ENCODE measurements around the gene WDR5B. TPM values are rescaled to one million over a fixed set of nuclear protein-coding genes. Genes with fewer than 3 reads are reported as not detected.

Gene WDR5B
- total RNA-seq: 6.4 and 8.2 TPM in 2 replicates
- 1.7 and 1.9 TPM in 2 replicates for polyA plus RNA-seq

- Histone ChIP-seq H3K4me2 (peak within 1 kb of the TSS; percentile 78), H2AFZ (peak within 1 kb of the TSS; percentile 61), H3K79me2 (peaks cover 49% of the 10 kb centered on the region), H3K9me3 (ENCODE audit: low read depth) (no peaks in the 10 kb centered on the region), H3K27ac (peak within 1 kb of the TSS; percentile 93), H3K9me2 (replicated peaks; ENCODE audit: insufficient read depth) (no peaks in the 10 kb centered on the region), H3K4me3 (peak within 1 kb of the TSS; percentile 56), H3K4me1 (ENCODE audit: insufficient read depth) (peaks cover 17% of the 10 kb centered on the region), H3K27me3 (no peaks in the 10 kb centered on the region), H3K36me3 (replicated peaks; ENCODE audit: insufficient read depth, low read depth) (no peaks in the 10 kb centered on the region), H4K20me1 (ENCODE audit: insufficient read depth, poor library complexity, severe bottlenecking) (no peaks in the 10 kb centered on the region)
- no peak for TF ChIP-seq EZH2phosphoT487 (IDR thresholded peaks at IDR 0.05; ENCODE audit: low read depth, severe bottlenecking, unreplicated experiment)
- no peak for TF ChIP-seq EZH2 (IDR thresholded peaks at IDR 0.05; ENCODE audit: borderline replicate concordance)
- TF ChIP-seq, protein P1, sequence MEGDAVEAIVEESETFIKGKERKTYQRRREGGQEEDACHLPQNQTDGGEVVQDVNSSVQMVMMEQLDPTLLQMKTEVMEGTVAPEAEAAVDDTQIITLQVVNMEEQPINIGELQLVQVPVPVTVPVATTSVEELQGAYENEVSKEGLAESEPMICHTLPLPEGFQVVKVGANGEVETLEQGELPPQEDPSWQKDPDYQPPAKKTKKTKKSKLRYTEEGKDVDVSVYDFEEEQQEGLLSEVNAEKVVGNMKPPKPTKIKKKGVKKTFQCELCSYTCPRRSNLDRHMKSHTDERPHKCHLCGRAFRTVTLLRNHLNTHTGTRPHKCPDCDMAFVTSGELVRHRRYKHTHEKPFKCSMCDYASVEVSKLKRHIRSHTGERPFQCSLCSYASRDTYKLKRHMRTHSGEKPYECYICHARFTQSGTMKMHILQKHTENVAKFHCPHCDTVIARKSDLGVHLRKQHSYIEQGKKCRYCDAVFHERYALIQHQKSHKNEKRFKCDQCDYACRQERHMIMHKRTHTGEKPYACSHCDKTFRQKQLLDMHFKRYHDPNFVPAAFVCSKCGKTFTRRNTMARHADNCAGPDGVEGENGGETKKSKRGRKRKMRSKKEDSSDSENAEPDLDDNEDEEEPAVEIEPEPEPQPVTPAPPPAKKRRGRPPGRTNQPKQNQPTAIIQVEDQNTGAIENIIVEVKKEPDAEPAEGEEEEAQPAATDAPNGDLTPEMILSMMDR (IDR thresholded peaks at IDR 0.05; ENCODE audit: poor library complexity): no peak
- WGBS (ENCODE audit: low lambda C conversion rate, missing lambda C conversion rate): 1% methylated on average over 48 of the region's 48 CpGs
- DNase-seq (ENCODE audit: low spot score): peak; percentile 99
These were observed at the start of gene WDR5B for GRCh38 chr3:122415762-122416654. WDR5B (minus strand) TSS chr3:122416062; CDS start chr3:122415528, 534 bp downstream.

GRCh38 chr3:122464659-122465058 is 48.8 kb upstream of the WDR5B start:
- no peaks in the 10 kb centered on the region for H4K20me1 ChIP-seq (ENCODE audit: insufficient read depth, poor library complexity, severe bottlenecking)

GRCh38 chr3:122462406-122462805 is 46.5 kb upstream of the WDR5B start:
- Histone ChIP-seq H3K36me3 (replicated peaks; ENCODE audit: insufficient read depth, low read depth) (no peaks in the 10 kb centered on the region), H3K79me2 (peaks cover 51% of the 10 kb centered on the region), H3K4me2 (no peak overlapping the region), H3K9me3 (ENCODE audit: low read depth) (no peaks in the 10 kb centered on the region), H4K20me1 (ENCODE audit: insufficient read depth, poor library complexity, severe bottlenecking) (no peaks in the 10 kb centered on the region), H3K27ac (peak overlapping the region; percentile 17), H3K27me3 (no peaks in the 10 kb centered on the region), H3K9me2 (replicated peaks; ENCODE audit: insufficient read depth) (no peaks in the 10 kb centered on the region), H2AFZ (no peak overlapping the region), H3K4me3 (no peak overlapping the region), H3K4me1 (ENCODE audit: insufficient read depth) (no peaks in the 10 kb centered on the region)
- no peak for DNase-seq (ENCODE audit: low spot score)
- 97% methylated on average over 1 of the region's 1 CpG for WGBS (ENCODE audit: low lambda C conversion rate, missing lambda C conversion rate)
- TF ChIP-seq EZH2 (IDR thresholded peaks at IDR 0.05; ENCODE audit: borderline replicate concordance) (no peak), EZH2phosphoT487 (IDR thresholded peaks at IDR 0.05; ENCODE audit: low read depth, severe bottlenecking, unreplicated experiment) (no peak)
- TF ChIP-seq, protein P1 (IDR thresholded peaks at IDR 0.05; ENCODE audit: poor library complexity): no peak

More at GRCh38 chr3:122464659-122465058, 48.8 kb upstream of the WDR5B start:
- H3K36me3 ChIP-seq (replicated peaks; ENCODE audit: insufficient read depth, low read depth): no peaks in the 10 kb centered on the region
- H3K9me3 ChIP-seq (ENCODE audit: low read depth): no peaks in the 10 kb centered on the region
- no peak overlapping the region for H2AFZ ChIP-seq
- TF ChIP-seq EZH2 (IDR thresholded peaks at IDR 0.05; ENCODE audit: borderline replicate concordance) (no peak), EZH2phosphoT487 (IDR thresholded peaks at IDR 0.05; ENCODE audit: low read depth, severe bottlenecking, unreplicated experiment) (no peak)
- TF ChIP-seq, protein P1 (IDR thresholded peaks at IDR 0.05; ENCODE audit: poor library complexity): no peak
- H3K4me2 ChIP-seq: no peak overlapping the region
- DNase-seq (ENCODE audit: low spot score): no peak
- H3K27me3 ChIP-seq: no peaks in the 10 kb centered on the region
- no peaks in the 10 kb centered on the region for H3K9me2 ChIP-seq (replicated peaks; ENCODE audit: insufficient read depth)
- no peak overlapping the region for H3K4me3 ChIP-seq
- peaks cover 19% of the 10 kb centered on the region for H3K4me1 ChIP-seq (ENCODE audit: insufficient read depth)
- H3K79me2 ChIP-seq: peaks cover 70% of the 10 kb centered on the region
- WGBS (ENCODE audit: low lambda C conversion rate, missing lambda C conversion rate): 93% methylated on average over 1 of the region's 1 CpG
- no peak overlapping the region for H3K27ac ChIP-seq
